HG03139 (cell line): ENCODE measurements around the gene CEP70.

Source experiments
- ATAC-seq: cut with Tn5 transposase; IDR thresholded peaks from one replicate; pipeline ENCODE4 v1.9.1; 2021; ENCODE audit not compliant: unreplicated experiment

The CEP70 gene

DNA sequence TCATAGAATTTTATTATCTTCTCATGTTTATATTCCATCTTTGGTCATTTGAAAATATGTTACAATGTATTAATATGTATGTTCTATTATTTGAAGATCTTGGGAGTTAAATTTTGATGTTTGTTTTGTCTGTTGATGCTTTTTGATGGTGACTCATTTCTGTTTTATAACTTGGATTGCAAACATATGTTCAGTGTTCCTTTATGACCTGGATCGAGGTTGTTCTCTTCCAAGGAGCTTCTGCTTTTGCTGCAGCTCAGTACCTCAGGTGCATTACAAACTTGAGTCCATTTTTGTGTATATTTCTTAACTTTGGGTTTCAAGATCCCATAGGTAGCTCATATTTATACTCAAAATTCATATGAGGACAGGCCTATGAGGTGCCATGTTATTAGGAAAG, 122.6 kb downstream of the CEP70 start:
- no peak for ATAC-seq

- ATAC-seq, result no peak
Measured at GRCh38 chr3:138470687-138471086, 123.4 kb downstream of the CEP70 start.

DNA sequence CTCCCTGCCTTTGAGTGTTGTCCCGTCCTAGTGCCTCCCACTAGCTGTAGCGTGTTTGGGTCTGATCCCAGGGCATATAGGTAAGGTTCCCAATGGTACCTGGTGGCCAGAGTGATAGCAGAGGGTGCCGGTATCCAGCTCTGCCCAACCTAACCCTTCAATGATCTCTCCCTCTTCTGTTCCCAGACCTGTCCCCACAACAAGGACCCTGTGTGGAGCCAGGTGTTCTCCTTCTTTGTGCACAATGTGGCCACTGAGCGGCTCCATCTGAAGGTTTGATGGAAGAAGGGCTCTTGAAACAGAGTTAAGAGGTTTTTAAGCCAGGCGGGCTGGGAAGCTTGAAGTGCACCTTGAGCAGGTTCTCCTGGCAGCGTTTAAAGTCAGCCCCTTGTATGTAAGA, 124.2 kb downstream of the CEP70 start:
- ATAC-seq, result no peak

DNA sequence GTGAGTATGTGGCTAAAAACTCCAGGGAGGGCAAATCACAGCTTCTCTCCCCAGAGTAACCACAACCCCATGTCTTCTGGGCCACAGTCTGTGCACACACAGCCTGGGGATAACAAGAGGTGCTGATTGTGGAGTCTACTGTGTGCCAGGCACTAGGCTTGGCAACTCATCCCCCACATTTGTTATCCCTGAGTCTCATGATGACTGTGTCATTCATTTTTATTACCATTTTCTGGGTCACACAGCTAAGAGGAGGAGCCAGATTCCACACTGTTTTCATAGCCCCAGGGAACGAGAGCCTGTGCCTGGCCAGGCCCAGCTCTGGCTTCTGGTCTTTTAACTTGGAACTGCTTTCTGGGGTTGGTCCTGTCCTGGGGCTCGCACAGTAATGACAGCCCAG, 125.2 kb downstream of the CEP70 start:
- ATAC-seq, result no peak

- ATAC-seq, result no peak
Measured at GRCh38 chr3:138468451-138468850, 125.6 kb downstream of the CEP70 start.

GRCh38 chr3:138467931-138468330, 126.1 kb downstream of the CEP70 start:
- ATAC-seq, result no peak

DNA sequence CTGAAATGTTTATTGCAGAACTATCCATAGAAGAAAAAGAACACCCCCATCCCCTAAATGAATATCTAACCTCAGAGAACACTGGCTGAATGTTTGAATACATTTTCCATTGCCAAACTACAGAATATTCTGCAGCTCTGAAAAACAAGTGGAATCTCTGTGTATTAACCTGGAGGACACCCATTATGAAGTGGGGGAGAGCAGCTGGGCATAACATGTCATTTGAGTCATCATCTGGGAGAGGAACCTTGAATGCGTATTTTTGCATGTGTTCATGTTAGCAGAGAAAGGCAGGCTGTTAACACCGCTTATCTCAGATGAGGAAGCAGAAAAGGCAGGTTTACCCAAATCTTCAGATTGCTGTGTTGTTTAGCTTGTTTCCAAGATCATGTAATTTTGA, 128.1 kb downstream of the CEP70 start:
- no peak for ATAC-seq

GRCh38 chr3:138465451-138465850, 128.6 kb downstream of the CEP70 start:
- ATAC-seq, result no peak

GRCh38 chr3:138464491-138464860, 129.6 kb downstream of the CEP70 start:
- ATAC-seq, result no peak

DNA sequence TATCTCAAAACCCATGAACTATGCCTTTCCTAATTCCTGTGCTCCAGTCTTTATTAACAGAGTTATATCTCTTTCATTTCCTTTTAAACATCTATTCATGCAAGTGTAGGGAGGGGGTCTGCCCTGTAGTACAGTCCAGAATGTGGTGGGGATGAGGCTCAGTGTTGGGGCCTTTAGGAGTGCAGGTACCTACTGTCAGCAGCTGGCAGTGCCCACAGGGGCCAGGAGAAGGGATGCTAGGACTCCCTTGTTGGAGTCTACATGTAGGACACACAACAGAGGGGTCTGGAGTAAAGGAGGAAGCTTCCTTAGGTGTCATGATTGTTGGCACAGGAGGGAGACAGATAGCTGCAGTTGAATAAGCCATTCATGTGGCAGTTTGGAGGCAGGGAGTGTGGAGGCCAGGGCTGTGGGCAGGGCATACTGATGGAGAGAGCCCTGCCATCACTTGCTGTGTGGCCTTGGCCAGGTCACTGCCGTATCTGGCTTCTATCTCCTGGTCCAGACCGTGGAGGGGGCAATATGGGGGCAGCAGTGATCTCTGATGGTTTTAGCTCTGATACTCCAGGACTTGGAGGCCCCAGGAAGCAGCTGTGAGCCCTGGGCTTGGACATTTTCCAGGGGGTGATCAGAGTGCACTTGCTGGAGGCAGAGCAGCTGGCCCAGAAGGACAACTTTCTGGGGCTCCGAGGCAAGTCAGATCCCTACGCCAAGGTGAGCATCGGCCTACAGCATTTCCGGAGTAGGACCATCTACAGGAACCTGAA, 130.2 kb downstream of the CEP70 start:
- ATAC-seq, result no peak

GRCh38 chr3:138461896-138462295, 132.2 kb downstream of the CEP70 start:
- no peak for ATAC-seq

DNA sequence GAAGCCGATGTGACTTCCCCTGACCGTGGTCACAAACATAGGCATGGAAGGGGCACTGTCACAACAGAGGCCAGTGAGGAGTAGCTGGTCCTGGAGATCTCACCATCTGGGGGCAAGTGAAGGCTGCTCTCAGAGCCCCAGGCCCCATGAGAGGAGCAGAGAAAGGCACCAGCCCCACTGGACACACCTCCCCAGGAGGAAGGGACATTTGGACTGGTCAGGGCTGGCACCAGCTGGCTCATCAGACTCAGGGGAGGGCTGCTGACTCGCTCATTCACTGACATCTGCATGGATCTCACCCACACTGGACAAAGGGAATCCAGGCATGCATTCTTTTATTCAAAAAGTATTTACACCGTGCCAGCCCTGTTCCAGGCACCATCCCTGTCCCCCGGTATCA, 132.8 kb downstream of the CEP70 start:
- no peak for ATAC-seq

DNA sequence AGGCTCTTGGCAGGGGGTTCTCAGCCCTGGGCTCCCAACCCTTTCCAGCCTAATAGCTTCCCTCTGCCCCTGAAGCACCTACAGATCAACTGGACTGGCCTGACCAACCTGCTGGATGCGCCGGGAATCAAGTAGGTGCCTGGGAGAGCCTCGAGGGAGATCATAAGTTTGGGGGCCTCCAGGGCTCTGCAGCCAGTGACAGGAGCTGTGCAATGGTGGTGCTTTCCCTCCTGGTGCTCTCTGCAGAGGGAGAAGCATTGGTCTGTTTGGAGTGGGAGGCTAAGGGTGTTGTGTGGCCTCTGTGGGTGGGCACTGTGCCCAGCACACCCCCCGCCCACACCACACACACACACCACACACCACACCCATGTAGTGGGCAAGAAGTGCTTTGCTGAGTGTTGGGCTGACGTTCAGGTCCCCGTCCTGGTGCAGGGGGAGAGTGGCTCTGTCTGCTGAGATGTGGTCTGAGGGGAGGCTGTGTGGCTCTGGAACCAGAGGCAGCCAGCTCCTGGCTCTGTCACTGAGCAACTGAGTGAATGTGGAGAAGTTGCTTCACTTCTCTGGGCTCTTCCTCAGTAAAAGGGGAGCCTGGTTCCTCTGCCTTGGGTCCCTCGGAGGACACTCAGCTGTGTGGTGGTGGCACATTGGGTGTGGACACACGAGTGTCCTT, 133.4 kb downstream of the CEP70 start:
- no peak for ATAC-seq

DNA sequence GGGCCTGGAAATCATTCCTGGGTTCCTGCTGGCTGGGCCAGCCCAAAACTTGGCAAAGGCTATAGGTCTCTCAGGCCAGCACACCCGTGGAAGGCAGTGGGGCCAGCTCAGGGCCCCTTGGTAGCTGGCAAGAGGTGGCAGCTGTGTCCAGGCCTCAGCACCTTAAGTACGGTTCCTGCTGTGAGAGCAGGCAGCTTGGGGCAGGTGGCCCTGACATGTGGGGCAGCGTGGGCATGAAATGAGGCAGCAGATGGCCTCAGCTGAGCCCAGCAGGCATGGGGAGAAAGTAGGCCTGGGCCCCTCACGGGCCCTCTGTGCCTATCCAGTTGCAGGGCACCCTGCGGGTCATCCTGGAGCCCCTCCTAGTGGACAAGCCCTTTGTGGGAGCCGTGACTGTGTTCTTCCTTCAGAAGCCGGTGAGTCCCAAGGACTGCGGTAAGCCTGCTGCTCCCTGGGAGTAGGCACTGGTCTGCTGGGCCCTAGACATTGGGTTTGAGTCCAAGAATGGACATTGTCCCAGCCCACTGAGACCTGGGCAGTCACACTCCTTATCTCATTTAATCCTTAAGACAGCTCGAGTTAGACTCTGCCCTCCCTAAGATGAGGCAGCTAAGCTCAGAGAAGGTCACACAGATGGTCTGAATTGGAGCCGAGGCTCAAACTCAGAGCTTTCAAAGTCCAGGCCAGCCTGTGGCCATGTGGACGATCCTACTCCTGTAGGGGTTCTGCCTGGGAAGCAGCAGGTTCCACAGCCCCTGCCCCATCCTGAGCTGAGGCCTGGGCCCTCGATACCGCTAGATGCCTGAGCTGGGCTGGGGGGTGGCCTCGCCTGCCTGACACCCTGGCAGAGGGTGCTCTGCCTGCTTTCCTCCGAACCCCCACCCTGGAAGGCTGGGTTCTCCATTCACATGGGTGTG, 134.2 kb downstream of the CEP70 start:
- no peak for ATAC-seq

DNA sequence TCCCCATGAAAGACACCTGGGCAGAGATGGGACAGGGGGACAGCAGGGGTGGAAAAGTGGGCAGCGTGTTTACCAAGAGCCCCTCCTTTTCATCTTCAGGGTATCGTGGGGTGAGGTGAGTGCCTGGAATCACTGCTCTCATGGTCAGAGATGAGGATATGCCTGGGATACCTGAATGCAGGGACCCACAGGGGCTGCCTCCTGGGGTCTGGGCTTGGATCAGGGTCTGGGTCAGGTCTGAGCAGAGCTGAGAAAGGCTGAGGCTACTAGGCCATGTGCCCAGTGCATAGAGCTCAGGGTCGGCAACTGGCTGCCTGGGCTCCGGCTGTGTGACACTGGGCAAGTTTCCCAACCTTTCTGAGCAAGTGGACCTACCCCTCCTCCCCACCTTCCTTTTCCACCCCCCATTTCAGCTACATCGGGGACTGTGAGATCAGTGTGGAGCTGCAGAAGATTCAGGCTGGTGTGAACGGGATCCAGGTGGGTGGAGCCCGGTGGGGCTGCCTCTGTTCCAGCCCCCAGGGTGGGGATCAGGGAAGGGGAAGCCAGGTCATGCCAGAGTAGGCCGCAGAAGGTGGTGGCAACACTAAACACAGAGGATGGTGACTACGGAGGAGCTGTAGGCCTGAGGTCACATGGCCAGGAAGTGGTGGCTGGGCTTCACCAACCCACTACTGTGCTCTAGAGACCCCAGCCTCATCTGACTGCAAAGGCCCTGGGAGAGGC, 135.1 kb downstream of the CEP70 start:
- ATAC-seq, result no peak

DNA sequence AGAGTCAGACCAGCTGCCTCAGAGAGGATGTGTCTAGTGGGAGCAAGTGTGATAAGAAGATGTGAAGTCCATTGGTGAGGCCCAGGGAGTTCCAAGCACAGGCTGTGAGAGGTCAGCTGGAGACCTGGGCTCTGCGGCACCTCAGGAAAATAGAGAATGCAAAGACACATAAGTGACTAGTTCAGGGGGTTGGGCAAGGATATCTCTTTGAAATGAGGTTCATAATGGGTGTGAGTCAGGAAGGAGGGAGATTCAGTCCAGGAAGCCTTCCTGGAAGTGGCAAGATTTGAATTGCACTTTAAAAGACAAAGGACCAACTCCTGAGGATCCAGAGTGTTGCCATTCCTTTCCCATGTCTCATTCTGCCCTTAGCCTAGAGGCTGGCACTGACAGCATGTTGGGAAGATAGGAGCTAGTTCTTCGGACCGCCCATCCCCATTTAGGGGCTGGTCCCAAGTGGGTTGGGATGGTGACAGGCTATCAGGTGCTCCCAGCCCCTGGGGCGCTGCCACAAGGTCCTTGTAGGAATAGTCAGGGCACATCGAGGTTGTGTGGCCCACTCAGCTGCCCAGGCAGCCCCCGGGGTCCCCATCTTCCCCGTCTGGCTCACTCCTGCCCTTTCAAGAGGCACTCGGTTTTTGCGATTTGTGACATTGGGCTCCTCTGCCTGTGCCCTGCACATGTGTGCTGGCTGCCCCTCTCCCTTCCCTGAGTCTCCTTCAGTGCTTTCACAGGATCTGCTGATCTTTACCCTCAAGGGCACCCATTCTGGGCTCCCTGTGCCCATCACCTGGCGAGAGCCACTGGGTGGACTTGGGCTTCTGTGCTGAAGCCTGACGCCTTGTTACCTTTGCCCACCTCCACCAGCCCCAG, 136.0 kb downstream of the CEP70 start:
- ATAC-seq, result no peak

DNA sequence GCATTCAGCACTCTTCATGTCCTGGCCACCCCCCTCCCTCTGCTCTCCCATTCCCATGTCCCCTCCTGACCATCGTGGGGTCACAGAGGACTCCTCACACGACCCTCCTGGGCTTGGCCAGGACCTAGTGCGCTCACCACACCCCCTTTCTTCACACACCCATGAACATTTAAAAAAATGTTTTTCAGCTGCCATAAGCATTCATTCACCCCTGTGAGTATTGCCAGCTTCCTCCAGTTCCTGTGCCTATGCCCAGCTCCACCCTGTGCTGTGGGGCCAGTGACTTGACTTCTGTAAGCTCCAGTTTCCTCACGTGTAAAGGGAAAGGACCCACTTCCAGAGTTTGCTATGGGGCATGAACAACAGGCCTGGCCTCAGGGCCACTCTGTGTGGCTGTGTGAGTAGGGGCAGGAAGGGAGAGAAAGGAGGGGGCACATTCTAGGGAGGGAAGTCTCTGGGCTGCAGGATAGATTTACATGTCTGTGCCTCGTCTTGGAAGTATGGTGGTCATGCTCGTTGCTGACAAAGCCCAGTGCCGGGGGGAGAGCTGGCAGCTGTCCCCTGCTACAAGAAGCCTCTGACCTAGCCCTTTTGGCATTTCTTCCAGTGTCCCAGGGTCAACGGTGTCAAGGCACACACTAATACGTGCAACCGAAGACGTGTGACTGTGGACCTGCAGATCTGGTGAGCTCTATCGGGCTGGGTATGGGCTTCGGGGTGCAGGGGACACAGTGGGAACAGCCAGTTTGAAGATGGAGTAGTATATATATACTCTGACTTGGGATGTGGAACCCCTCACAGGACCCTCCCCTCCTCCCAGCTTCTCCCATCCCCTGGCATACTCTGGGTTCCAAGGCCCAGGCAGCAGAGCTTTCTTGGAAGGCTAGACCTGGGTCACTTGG, 136.8 kb downstream of the CEP70 start:
- no peak for ATAC-seq

- no peak for ATAC-seq
Measured at GRCh38 chr3:138455801-138456716, 138.0 kb downstream of the CEP70 start.
